ENCODE results near the gene WDFY2. TPM values are rescaled to one million over a fixed set of nuclear protein-coding genes. Genes with fewer than 3 reads are reported as not detected.

Gene WDFY2
- total RNA-seq, 1 donor from 2014 or later, result 4.5 TPM

- TF ChIP-seq CTCF (IDR thresholded peaks at IDR 0.05; ENCODE audit: borderline replicate concordance), result no peak
- peaks cover 15% of the 10 kb centered on the region for H3K36me3 ChIP-seq
- H3K27me3 ChIP-seq (ENCODE audit: low read depth), result no peaks in the 10 kb centered on the region
- H3K4me3 ChIP-seq, result no peak overlapping the region
- peaks cover 3% of the 10 kb centered on the region for H3K4me1 ChIP-seq
- no peak overlapping the region for H3K27ac ChIP-seq (replicated peaks)
- no peaks in the 10 kb centered on the region for H3K9me3 ChIP-seq (replicated peaks)
- intact Hi-C loops (cut with micrococcal nuclease), result no loop called here
- DNase-seq, result no peak
Observed at GRCh38 chr13:51793570-51794271, 209.5 kb downstream of the WDFY2 start.

- Histone ChIP-seq H3K4me3 (no peak overlapping the region), H3K27me3 (ENCODE audit: low read depth) (no peaks in the 10 kb centered on the region), H3K27ac (replicated peaks) (no peak overlapping the region), H3K36me3 (peaks cover 20% of the 10 kb centered on the region), H3K9me3 (replicated peaks) (no peaks in the 10 kb centered on the region), H3K4me1 (no peaks in the 10 kb centered on the region)
- intact Hi-C loops (cut with micrococcal nuclease), result no loop called here
- TF ChIP-seq CTCF (IDR thresholded peaks at IDR 0.05; ENCODE audit: borderline replicate concordance), result no peak
- DNase-seq, result no peak
Observed at GRCh38 chr13:51794964-51795363, 210.7 kb downstream of the WDFY2 start.

- Histone ChIP-seq H3K27ac (replicated peaks) (no peak overlapping the region), H3K9me3 (replicated peaks) (no peaks in the 10 kb centered on the region), H3K4me1 (peaks cover 3% of the 10 kb centered on the region), H3K36me3 (peaks cover 20% of the 10 kb centered on the region), H3K27me3 (ENCODE audit: low read depth) (no peaks in the 10 kb centered on the region), H3K4me3 (no peak overlapping the region)
- DNase-seq, result no peak
- intact Hi-C loops (cut with micrococcal nuclease), result no loop called here
- TF ChIP-seq CTCF (IDR thresholded peaks at IDR 0.05; ENCODE audit: borderline replicate concordance), result no peak
Observed at GRCh38 chr13:51795419-51795818, 211.2 kb downstream of the WDFY2 start.

- no peaks in the 10 kb centered on the region for H3K9me3 ChIP-seq (replicated peaks)
- no peak overlapping the region for H3K4me3 ChIP-seq
- H3K27me3 ChIP-seq (ENCODE audit: low read depth), result no peaks in the 10 kb centered on the region
- H3K27ac ChIP-seq (replicated peaks), result no peak overlapping the region
- no peak for DNase-seq
- intact Hi-C loops (cut with micrococcal nuclease), result no loop called here
- peaks cover 20% of the 10 kb centered on the region for H3K36me3 ChIP-seq
- peaks cover 14% of the 10 kb centered on the region for H3K4me1 ChIP-seq
- TF ChIP-seq CTCF (IDR thresholded peaks at IDR 0.05; ENCODE audit: borderline replicate concordance), result no peak
Observed at GRCh38 chr13:51796546-51796945, 212.3 kb downstream of the WDFY2 start.

GRCh38 chr13:51797664-51798488 lies 213.6 kb downstream of the WDFY2 start:
- Histone ChIP-seq H3K4me1 (peaks cover 27% of the 10 kb centered on the region), H3K36me3 (peaks cover 15% of the 10 kb centered on the region), H3K27ac (replicated peaks) (no peak overlapping the region), H3K27me3 (ENCODE audit: low read depth) (no peaks in the 10 kb centered on the region), H3K4me3 (no peak overlapping the region), H3K9me3 (replicated peaks) (no peaks in the 10 kb centered on the region)
- peak; percentile 54 for TF ChIP-seq CTCF (IDR thresholded peaks at IDR 0.05; ENCODE audit: borderline replicate concordance)
- intact Hi-C loops (cut with micrococcal nuclease), result no loop called here
- DNase-seq, result no peak

Data from left ventricle myocardium inferior (tissue), 1 donor.